Loucy (cell line): ENCODE measurements around the gene LPAR3.

Source experiments
- H2AFZ ChIP-seq: fragments of 200-600 bp; sonication (generic); 2 replicates; pipeline ENCODE4 v1.6.0; 2016; ENCODE audit warnings: antibody characterized with exemption, mild to moderate bottlenecking, low read length, moderate library complexity
- H3F3A ChIP-seq: fragments of 200-600 bp; 2 replicates; pipeline ENCODE4 v1.6.0; 2016; ENCODE audit warnings: antibody characterized with exemption, low read depth, mild to moderate bottlenecking
- H3K27me3 ChIP-seq: fragments of 200-600 bp; sonication (generic); 2 replicates; pipeline ENCODE4 v1.6.1; 2014; ENCODE audit warnings: low read length, mild to moderate bottlenecking; ENCODE audit not compliant: insufficient read depth, poor library complexity, severe bottlenecking
- H3K36me3 ChIP-seq: fragments of 200-600 bp; sonication (generic); 2 replicates; pipeline ENCODE4 v1.6.1; 2016; ENCODE audit warnings: low read length; ENCODE audit not compliant: insufficient read depth
- H3K4me1 ChIP-seq: fragments of 200-600 bp; sonication (generic); 2 replicates; pipeline ENCODE4 v1.5.1; 2014; ENCODE audit warnings: low read length, mild to moderate bottlenecking; ENCODE audit not compliant: insufficient read depth, poor library complexity, severe bottlenecking
- H3K4me2 ChIP-seq: fragments of 200-600 bp; sonication (generic); 2 replicates; pipeline ENCODE4 v1.6.0; 2014; ENCODE audit warnings: antibody characterized with exemption, low read length, low read depth, mild to moderate bottlenecking; ENCODE audit not compliant: poor library complexity, severe bottlenecking
- H3K4me3 ChIP-seq: fragments of 200-600 bp; sonication (generic); 2 replicates; pipeline ENCODE4 v1.5.1; 2014; ENCODE audit warnings: low read length, mild to moderate bottlenecking, mixed read lengths; ENCODE audit not compliant: poor library complexity, severe bottlenecking
- H3K79me2 ChIP-seq: fragments of 200-600 bp; sonication (generic); 2 replicates; pipeline ENCODE4 v1.6.1; 2014; ENCODE audit warnings: low read length; ENCODE audit not compliant: insufficient read depth
- H3K9ac ChIP-seq: fragments of 200-600 bp; sonication (generic); 2 replicates; pipeline ENCODE4 v1.6.0; 2014; ENCODE audit warnings: mild to moderate bottlenecking, low read depth, low read length, moderate library complexity; ENCODE audit not compliant: poor library complexity, severe bottlenecking
- H3K9me2 ChIP-seq: fragments of 200-600 bp; sonication (generic); replicated peaks from 2 replicates; pipeline ENCODE4 v1.6.1; 2016; ENCODE audit warnings: low read depth, low read length, mixed read lengths
- H3K9me3 ChIP-seq: fragments of 200-600 bp; sonication (generic); 2 replicates; pipeline ENCODE4 v1.6.1; 2014; ENCODE audit warnings: mild to moderate bottlenecking, antibody characterized with exemption, low read length, low read depth; ENCODE audit not compliant: insufficient read depth
- H4K20me1 ChIP-seq: fragments of 200-600 bp; sonication (generic); 2 replicates; pipeline ENCODE4 v1.6.0; 2014; ENCODE audit warnings: antibody characterized with exemption, low read length, mild to moderate bottlenecking; ENCODE audit not compliant: insufficient read depth, poor library complexity, severe bottlenecking
- CTCF ChIP-seq: fragments of 200-600 bp; sonication (generic); conservative IDR thresholded peaks from 2 replicates; pipeline ENCODE4 v1.5.1; 2014; ENCODE audit warnings: mild to moderate bottlenecking, antibody characterized with exemption, low read length
- EZH2phosphoT487 ChIP-seq: fragments of 200-600 bp; IDR thresholded peaks from 2 replicates; pipeline ENCODE4 v1.6.1; 2018; ENCODE audit warnings: antibody characterized with exemption, mild to moderate bottlenecking, moderate library complexity, borderline replicate concordance

Gene LPAR3

GRCh38 chr1:84857906-84858305 lies 35.1 kb downstream of the LPAR3 start:
- Histone ChIP-seq H3F3A (no peaks in the 10 kb centered on the region), H3K27me3 (no peaks in the 10 kb centered on the region), H3K36me3 (no peaks in the 10 kb centered on the region), H4K20me1 (no peaks in the 10 kb centered on the region), H3K9me3 (no peaks in the 10 kb centered on the region), H3K4me1 (peaks cover 40% of the 10 kb centered on the region), H3K9me2 (no peaks in the 10 kb centered on the region), H3K79me2 (no peaks in the 10 kb centered on the region), H2AFZ (no peak overlapping the region), H3K4me3 (no peak overlapping the region), H3K9ac (no peak overlapping the region), H3K4me2 (no peak overlapping the region)
- no peak for TF ChIP-seq CTCF
- no peak for TF ChIP-seq EZH2phosphoT487

GRCh38 chr1:84856726-84857270 lies 36.2 kb downstream of the LPAR3 start:
- H2AFZ ChIP-seq = no peak overlapping the region
- no peaks in the 10 kb centered on the region for H3K36me3 ChIP-seq
- no peak for TF ChIP-seq EZH2phosphoT487
- no peak for TF ChIP-seq CTCF
- H3K4me3 ChIP-seq = no peak overlapping the region
- H3K27me3 ChIP-seq = no peaks in the 10 kb centered on the region
- H4K20me1 ChIP-seq = no peaks in the 10 kb centered on the region
- H3K4me2 ChIP-seq = no peak overlapping the region
- peaks cover 36% of the 10 kb centered on the region for H3K4me1 ChIP-seq
- no peaks in the 10 kb centered on the region for H3K79me2 ChIP-seq
- no peaks in the 10 kb centered on the region for H3K9me2 ChIP-seq
- H3K9me3 ChIP-seq = no peaks in the 10 kb centered on the region
- no peaks in the 10 kb centered on the region for H3F3A ChIP-seq
- H3K9ac ChIP-seq = no peak overlapping the region

- H3K9me3 ChIP-seq = no peaks in the 10 kb centered on the region
- no peak overlapping the region for H3K9ac ChIP-seq
- no peaks in the 10 kb centered on the region for H4K20me1 ChIP-seq
- H3F3A ChIP-seq = no peaks in the 10 kb centered on the region
- H3K4me1 ChIP-seq = peaks cover 30% of the 10 kb centered on the region
- H3K79me2 ChIP-seq = no peaks in the 10 kb centered on the region
- no peak overlapping the region for H3K4me3 ChIP-seq
- H3K27me3 ChIP-seq = no peaks in the 10 kb centered on the region
- no peaks in the 10 kb centered on the region for H3K36me3 ChIP-seq
- TF ChIP-seq EZH2phosphoT487 (no peak), CTCF (no peak)
- no peaks in the 10 kb centered on the region for H3K9me2 ChIP-seq
- H3K4me2 ChIP-seq = no peak overlapping the region
- H2AFZ ChIP-seq = no peak overlapping the region
Measured at GRCh38 chr1:84855691-84856630, 37.0 kb downstream of the LPAR3 start.
